ENCODE results near the gene AIFM3. TPM values are rescaled to one million over a fixed set of nuclear protein-coding genes. Genes with fewer than 3 reads are reported as not detected.

Gene AIFM3
- total and polyA plus RNA-seq, 7 donors = 0.25 to 0.77 (median 0.53) TPM

- TF ChIP-seq, protein P1, sequence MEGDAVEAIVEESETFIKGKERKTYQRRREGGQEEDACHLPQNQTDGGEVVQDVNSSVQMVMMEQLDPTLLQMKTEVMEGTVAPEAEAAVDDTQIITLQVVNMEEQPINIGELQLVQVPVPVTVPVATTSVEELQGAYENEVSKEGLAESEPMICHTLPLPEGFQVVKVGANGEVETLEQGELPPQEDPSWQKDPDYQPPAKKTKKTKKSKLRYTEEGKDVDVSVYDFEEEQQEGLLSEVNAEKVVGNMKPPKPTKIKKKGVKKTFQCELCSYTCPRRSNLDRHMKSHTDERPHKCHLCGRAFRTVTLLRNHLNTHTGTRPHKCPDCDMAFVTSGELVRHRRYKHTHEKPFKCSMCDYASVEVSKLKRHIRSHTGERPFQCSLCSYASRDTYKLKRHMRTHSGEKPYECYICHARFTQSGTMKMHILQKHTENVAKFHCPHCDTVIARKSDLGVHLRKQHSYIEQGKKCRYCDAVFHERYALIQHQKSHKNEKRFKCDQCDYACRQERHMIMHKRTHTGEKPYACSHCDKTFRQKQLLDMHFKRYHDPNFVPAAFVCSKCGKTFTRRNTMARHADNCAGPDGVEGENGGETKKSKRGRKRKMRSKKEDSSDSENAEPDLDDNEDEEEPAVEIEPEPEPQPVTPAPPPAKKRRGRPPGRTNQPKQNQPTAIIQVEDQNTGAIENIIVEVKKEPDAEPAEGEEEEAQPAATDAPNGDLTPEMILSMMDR (IDR thresholded peaks at IDR 0.05) = no peak
- peak overlapping the region; percentile 75 for H3K4me3 ChIP-seq
- ATAC-seq = peak; percentile 9 to 52 (median 32)
These were observed 48.5 kb downstream of the AIFM3 start for GRCh38 chr22:21015466-21016006.

DNA sequence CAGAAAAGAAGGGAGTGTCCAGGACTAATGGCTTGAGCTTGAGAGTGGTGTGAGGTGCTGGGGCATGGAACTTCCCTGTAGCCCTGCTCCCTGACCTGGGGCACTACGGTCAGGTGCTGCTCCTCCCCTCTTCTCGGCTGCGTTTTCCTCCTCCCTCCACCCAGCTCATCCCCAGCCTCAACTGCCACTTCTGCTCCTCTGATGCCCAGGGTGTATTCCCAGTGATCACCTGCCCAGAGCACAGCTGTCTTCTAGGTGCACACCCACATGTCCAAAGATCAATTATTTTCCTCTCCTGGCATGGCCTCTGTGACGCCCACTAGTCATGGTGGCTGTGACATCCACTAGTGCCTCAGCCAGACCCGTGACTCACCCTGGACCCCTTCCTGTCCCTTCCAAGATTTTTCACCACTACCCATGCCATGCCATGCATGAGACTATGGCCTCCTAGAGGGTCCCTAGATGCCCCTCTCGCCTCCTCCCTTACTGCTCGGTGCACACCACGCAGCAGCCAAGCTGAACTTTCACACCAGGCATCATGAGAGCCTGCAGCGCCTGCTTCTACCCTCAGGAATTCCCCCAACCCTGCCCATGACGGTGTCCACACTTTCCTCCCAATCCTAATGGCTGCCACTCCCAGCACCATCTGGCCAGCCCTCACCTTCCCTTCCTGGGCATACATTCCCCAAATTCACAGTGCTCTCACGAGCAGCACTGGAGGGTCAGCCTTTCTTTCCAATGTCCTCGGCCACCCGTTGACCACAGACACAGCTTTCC is 49.8 kb downstream of the AIFM3 start:
- TF ChIP-seq, protein P1 (IDR thresholded peaks at IDR 0.05) = no peak
- ATAC-seq (no peak), DNase-seq (peak in 1 of 2 donors; percentile 23)
- Histone ChIP-seq H3K27ac (no peak overlapping the region), H3K4me3 (peak overlapping the region; percentile 75), H3K4me1 (peaks cover 12% of the 10 kb centered on the region), H3K9me3 (no peaks in the 10 kb centered on the region), H3K36me3 (ENCODE audit: insufficient read depth in 1 of 2, low read depth in 1 of 2) (peaks cover 0 to 24% of the 10 kb centered on the region in 2 donors), H3K27me3 (ENCODE audit: insufficient read depth in 3 of 3, low read length in 2 of 3) (no peaks in the 10 kb centered on the region)
- WGBS, 3 donors = 73 to 81% (median 78%) methylated on average over 13 of the region's 13 CpGs
- intact Hi-C loops (cut with DNase I) = no loop called here

More at GRCh38 chr22:21015466-21016006, 48.5 kb downstream of the AIFM3 start:
- peaks cover 0 to 24% of the 10 kb centered on the region in 2 donors for H3K36me3 ChIP-seq (ENCODE audit: insufficient read depth in 1 of 2, low read depth in 1 of 2)
- intact Hi-C loops (cut with DNase I) = loop anchor here in 1 of 2 donors (2.0 kb wide), 1 partner anchor 29 kb away; the partner anchor contains the start of gene LRRC74B
- no peaks in the 10 kb centered on the region for H3K27me3 ChIP-seq (ENCODE audit: insufficient read depth in 3 of 3, low read length in 2 of 3)
- peak in 1 of 2 donors; percentile 54 for DNase-seq
- no peaks in the 10 kb centered on the region for H3K9me3 ChIP-seq
- peaks cover 12% of the 10 kb centered on the region for H3K4me1 ChIP-seq
- 19 to 40% (median 29%) methylated on average over 10 of the region's 10 CpGs for WGBS, 3 donors
- H3K27ac ChIP-seq = peak overlapping the region; percentile 85

- DNase-seq (peak in 1 of 2 donors; percentile 38), ATAC-seq (no peak)
- no peaks in the 10 kb centered on the region for H3K9me3 ChIP-seq
- intact Hi-C loops (cut with DNase I) = no loop called here
- no peaks in the 10 kb centered on the region for H3K27me3 ChIP-seq (ENCODE audit: insufficient read depth in 3 of 3, low read length in 2 of 3)
- H3K4me3 ChIP-seq = no peak overlapping the region
- H3K4me1 ChIP-seq = peaks cover 12% of the 10 kb centered on the region
- peaks cover 0 to 34% of the 10 kb centered on the region in 2 donors for H3K36me3 ChIP-seq (ENCODE audit: insufficient read depth in 1 of 2, low read depth in 1 of 2)
- TF ChIP-seq, protein P1 (IDR thresholded peaks at IDR 0.05) = no peak
- WGBS, 3 donors = 86 to 96% (median 95%) methylated on average over 4 of the region's 4 CpGs
- H3K27ac ChIP-seq = no peak overlapping the region
These were observed 51.3 kb downstream of the AIFM3 start for GRCh38 chr22:21018314-21018713.

- peak; percentile 44 to 68 (median 59) for ATAC-seq
- intact Hi-C loops (cut with DNase I) = no loop called here
- peak in 1 of 2 donors; percentile 33 for DNase-seq
- no peak overlapping the region for H3K27ac ChIP-seq
- H3K36me3 ChIP-seq (ENCODE audit: insufficient read depth in 1 of 2, low read depth in 1 of 2) = peaks cover 0 to 51% of the 10 kb centered on the region in 2 donors
- H3K4me1 ChIP-seq = no peaks in the 10 kb centered on the region
- H3K4me3 ChIP-seq = no peak overlapping the region
- H3K9me3 ChIP-seq = no peaks in the 10 kb centered on the region
- TF ChIP-seq, protein P1 (IDR thresholded peaks at IDR 0.05) = peak; percentile 34
- H3K27me3 ChIP-seq (ENCODE audit: insufficient read depth in 3 of 3, low read length in 2 of 3) = no peaks in the 10 kb centered on the region
- WGBS, 3 donors = 63 to 68% (median 64%) methylated on average over 7 of the region's 7 CpGs
These were observed 53.9 kb downstream of the AIFM3 start for GRCh38 chr22:21020802-21021429.

Measured in psoas muscle (tissue), 8 donors.